Suppressor macrophage treated with lipopolysaccharide for 1 hour (primary cell): Measurements from ENCODE around the gene ATP4B.
"Not testable (repeated sequence)": the region's sequence is repeated elsewhere in the genome, so short reads cannot be mapped to it uniquely, and the experiment has no call there.

ENCODE experiments used
- DNase-seq, 3 donors: peaks; one replicate each; pipeline ENCODE4 v3.0.0-alpha.2; 2020 to 2022

ATP4B gene

GRCh38 chr13:113624235-113624587, 33.8 kb downstream of the ATP4B start:
- no peak for DNase-seq

GRCh38 chr13:113623491-113624234, 34.3 kb downstream of the ATP4B start:
- peak in 2 of 3 donors; percentile 28 to 47 for DNase-seq

- no peak for DNase-seq
These were observed 35.1 kb downstream of the ATP4B start for GRCh38 chr13:113622791-113623490.

- DNase-seq: not testable (repeated sequence)
These were observed 35.9 kb downstream of the ATP4B start for GRCh38 chr13:113621986-113622550.

- not testable (repeated sequence) for DNase-seq
These were observed 36.5 kb downstream of the ATP4B start for GRCh38 chr13:113621498-113621897.

GRCh38 chr13:113621046-113621445, 37.0 kb downstream of the ATP4B start:
- DNase-seq: no peak

GRCh38 chr13:113620036-113620796, 37.8 kb downstream of the ATP4B start:
- DNase-seq: no peak

- no peak for DNase-seq
These were observed 39.5 kb downstream of the ATP4B start for GRCh38 chr13:113618455-113618854.

GRCh38 chr13:113617961-113618360, 40.0 kb downstream of the ATP4B start:
- no peak for DNase-seq

- DNase-seq: peak in 2 of 3 donors; percentile 24 to 27
These were observed 40.8 kb downstream of the ATP4B start for GRCh38 chr13:113616991-113617749.

GRCh38 chr13:113616281-113616906, 41.6 kb downstream of the ATP4B start:
- peak; percentile 63 to 67 (median 64) for DNase-seq

GRCh38 chr13:113613789-113614379, 44.1 kb downstream of the ATP4B start:
- no peak for DNase-seq

GRCh38 chr13:113612607-113613006, 45.4 kb downstream of the ATP4B start:
- no peak for DNase-seq

- DNase-seq: no peak
These were observed 46.0 kb downstream of the ATP4B start for GRCh38 chr13:113611996-113612395.

- DNase-seq: no peak
These were observed 47.7 kb downstream of the ATP4B start for GRCh38 chr13:113610266-113610665.

- DNase-seq: no peak
These were observed 48.4 kb downstream of the ATP4B start for GRCh38 chr13:113609616-113610015.

GRCh38 chr13:113608967-113609533, 48.9 kb downstream of the ATP4B start:
- no peak for DNase-seq

GRCh38 chr13:113607889-113608635, 49.9 kb downstream of the ATP4B start:
- DNase-seq: no peak

- peak; percentile 90 to 95 (median 90) for DNase-seq
These were observed 50.7 kb downstream of the ATP4B start for GRCh38 chr13:113607056-113607888.
